ENCODE results near the gene WFS1.

Gene WFS1

GRCh38 chr4:6301051-6301731 is 31.5 kb downstream of the WFS1 start:
- no peak for DNase-seq

GRCh38 chr4:6301732-6302442 is 32.2 kb downstream of the WFS1 start:
- DNase-seq: no peak

- DNase-seq: no peak
Observed at GRCh38 chr4:6302869-6303268, 33.2 kb downstream of the WFS1 start.

- DNase-seq: no peak
Observed at GRCh38 chr4:6303943-6304342, 34.3 kb downstream of the WFS1 start.

- no peak for DNase-seq
Observed at GRCh38 chr4:6306299-6306698, 36.6 kb downstream of the WFS1 start.

GRCh38 chr4:6307230-6307629 is 37.6 kb downstream of the WFS1 start:
- DNase-seq: no peak

- DNase-seq: no peak
Observed at GRCh38 chr4:6307891-6308290, 38.2 kb downstream of the WFS1 start.

GRCh38 chr4:6308899-6309643 is 39.4 kb downstream of the WFS1 start:
- no peak for DNase-seq

- DNase-seq: no peak
Observed at GRCh38 chr4:6309777-6310176, 40.1 kb downstream of the WFS1 start.

- DNase-seq: no peak
Observed at GRCh38 chr4:6313216-6313615, 43.6 kb downstream of the WFS1 start.

- no peak for DNase-seq
Observed at GRCh38 chr4:6316461-6317003, 46.9 kb downstream of the WFS1 start.

GRCh38 chr4:6318206-6318605 is 48.6 kb downstream of the WFS1 start:
- DNase-seq: no peak

- no peak for DNase-seq
Observed at GRCh38 chr4:6319530-6320150, 50.0 kb downstream of the WFS1 start.

GRCh38 chr4:6320663-6321062 is 51.0 kb downstream of the WFS1 start:
- no peak for DNase-seq

GRCh38 chr4:6321361-6321760 is 51.7 kb downstream of the WFS1 start:
- no peak for DNase-seq

GRCh38 chr4:6322067-6322760 is 52.6 kb downstream of the WFS1 start:
- no peak for DNase-seq

GRCh38 chr4:6322761-6323566 is 53.3 kb downstream of the WFS1 start:
- no peak for DNase-seq

GRCh38 chr4:6324461-6324998 is 54.9 kb downstream of the WFS1 start:
- DNase-seq: no peak

- no peak for DNase-seq
Observed at GRCh38 chr4:6324999-6325787, 55.5 kb downstream of the WFS1 start.

- DNase-seq: no peak
Observed at GRCh38 chr4:6325788-6326290, 56.2 kb downstream of the WFS1 start.

All from fibroblast of skin of abdomen (primary cell).